Loucy (cell line): Measurements from ENCODE around the gene PNMA6F.
"Not testable (repeated sequence)": the region's sequence is repeated elsewhere in the genome, so short reads cannot be mapped to it uniquely, and the experiment has no call there.

Source experiments
- H2AFZ ChIP-seq: fragments of 200-600 bp; sonication (generic); 2 replicates; pipeline ENCODE4 v1.6.0; 2016; ENCODE audit warnings: antibody characterized with exemption, mild to moderate bottlenecking, low read length, moderate library complexity
- H3F3A ChIP-seq: fragments of 200-600 bp; 2 replicates; pipeline ENCODE4 v1.6.0; 2016; ENCODE audit warnings: antibody characterized with exemption, low read depth, mild to moderate bottlenecking
- H3K27me3 ChIP-seq: fragments of 200-600 bp; sonication (generic); 2 replicates; pipeline ENCODE4 v1.6.1; 2014; ENCODE audit warnings: low read length, mild to moderate bottlenecking; ENCODE audit not compliant: insufficient read depth, poor library complexity, severe bottlenecking
- H3K36me3 ChIP-seq: fragments of 200-600 bp; sonication (generic); 2 replicates; pipeline ENCODE4 v1.6.1; 2016; ENCODE audit warnings: low read length; ENCODE audit not compliant: insufficient read depth
- H3K4me1 ChIP-seq: fragments of 200-600 bp; sonication (generic); 2 replicates; pipeline ENCODE4 v1.5.1; 2014; ENCODE audit warnings: low read length, mild to moderate bottlenecking; ENCODE audit not compliant: insufficient read depth, poor library complexity, severe bottlenecking
- H3K4me2 ChIP-seq: fragments of 200-600 bp; sonication (generic); 2 replicates; pipeline ENCODE4 v1.6.0; 2014; ENCODE audit warnings: antibody characterized with exemption, low read length, low read depth, mild to moderate bottlenecking; ENCODE audit not compliant: poor library complexity, severe bottlenecking
- H3K4me3 ChIP-seq: fragments of 200-600 bp; sonication (generic); 2 replicates; pipeline ENCODE4 v1.5.1; 2014; ENCODE audit warnings: low read length, mild to moderate bottlenecking, mixed read lengths; ENCODE audit not compliant: poor library complexity, severe bottlenecking
- H3K79me2 ChIP-seq: fragments of 200-600 bp; sonication (generic); 2 replicates; pipeline ENCODE4 v1.6.1; 2014; ENCODE audit warnings: low read length; ENCODE audit not compliant: insufficient read depth
- H3K9ac ChIP-seq: fragments of 200-600 bp; sonication (generic); 2 replicates; pipeline ENCODE4 v1.6.0; 2014; ENCODE audit warnings: mild to moderate bottlenecking, low read depth, low read length, moderate library complexity; ENCODE audit not compliant: poor library complexity, severe bottlenecking
- H3K9me2 ChIP-seq: fragments of 200-600 bp; sonication (generic); replicated peaks from 2 replicates; pipeline ENCODE4 v1.6.1; 2016; ENCODE audit warnings: low read depth, low read length, mixed read lengths
- H3K9me3 ChIP-seq: fragments of 200-600 bp; sonication (generic); 2 replicates; pipeline ENCODE4 v1.6.1; 2014; ENCODE audit warnings: mild to moderate bottlenecking, antibody characterized with exemption, low read length, low read depth; ENCODE audit not compliant: insufficient read depth
- H4K20me1 ChIP-seq: fragments of 200-600 bp; sonication (generic); 2 replicates; pipeline ENCODE4 v1.6.0; 2014; ENCODE audit warnings: antibody characterized with exemption, low read length, mild to moderate bottlenecking; ENCODE audit not compliant: insufficient read depth, poor library complexity, severe bottlenecking

Gene PNMA6F

DNA sequence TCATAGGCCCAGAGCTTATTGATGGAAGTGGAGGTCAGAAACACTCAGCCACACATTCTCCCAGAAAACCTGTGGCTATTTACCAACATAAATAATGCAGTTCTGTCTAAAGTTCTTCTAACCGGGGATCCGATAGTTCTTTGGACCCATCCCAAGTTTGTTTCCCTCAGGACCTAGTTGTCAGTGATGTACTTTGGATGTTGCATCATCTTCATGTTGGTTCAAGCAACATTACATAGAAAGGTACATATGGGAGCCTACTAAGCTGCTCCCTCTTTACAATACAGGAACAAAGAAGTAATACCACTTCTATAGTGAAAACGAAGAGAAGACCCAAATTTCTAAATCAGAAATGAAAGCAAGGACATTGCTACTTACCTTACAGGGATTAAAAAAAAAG is 39.8 kb downstream of the PNMA6F start:
- not testable (repeated sequence) for H3K9ac ChIP-seq, H4K20me1 ChIP-seq, H3K4me1 ChIP-seq, H3K9me3 ChIP-seq, H3K9me2 ChIP-seq, H3K79me2 ChIP-seq, H3K4me2 ChIP-seq, H3K4me3 ChIP-seq, H3F3A ChIP-seq, H2AFZ ChIP-seq, H3K36me3 ChIP-seq, H3K27me3 ChIP-seq

DNA sequence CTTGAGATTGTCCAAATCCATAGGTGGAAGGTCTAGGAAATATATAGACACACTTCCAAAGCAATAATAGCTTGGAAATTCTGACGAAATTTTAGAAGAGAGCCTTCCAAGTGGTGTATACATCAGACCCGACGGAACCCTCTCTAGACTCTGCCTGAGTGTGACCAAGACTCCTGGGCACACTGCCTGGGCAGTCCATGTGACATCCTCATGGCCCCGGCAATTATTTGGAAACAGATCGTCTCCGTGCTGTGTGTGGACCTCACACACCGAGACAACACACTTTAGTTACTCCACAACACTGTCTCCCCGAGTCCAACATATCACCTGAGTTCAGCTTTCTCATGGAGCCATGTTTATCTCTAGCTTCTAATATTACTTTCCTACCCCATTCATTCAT is 42.3 kb downstream of the PNMA6F start:
- H3K36me3 ChIP-seq, H3K4me2 ChIP-seq, H3K27me3 ChIP-seq, H3K4me1 ChIP-seq, H3F3A ChIP-seq, H3K9ac ChIP-seq, H3K9me2 ChIP-seq, H4K20me1 ChIP-seq, H2AFZ ChIP-seq, H3K9me3 ChIP-seq, H3K79me2 ChIP-seq, H3K4me3 ChIP-seq: not testable (repeated sequence)

DNA sequence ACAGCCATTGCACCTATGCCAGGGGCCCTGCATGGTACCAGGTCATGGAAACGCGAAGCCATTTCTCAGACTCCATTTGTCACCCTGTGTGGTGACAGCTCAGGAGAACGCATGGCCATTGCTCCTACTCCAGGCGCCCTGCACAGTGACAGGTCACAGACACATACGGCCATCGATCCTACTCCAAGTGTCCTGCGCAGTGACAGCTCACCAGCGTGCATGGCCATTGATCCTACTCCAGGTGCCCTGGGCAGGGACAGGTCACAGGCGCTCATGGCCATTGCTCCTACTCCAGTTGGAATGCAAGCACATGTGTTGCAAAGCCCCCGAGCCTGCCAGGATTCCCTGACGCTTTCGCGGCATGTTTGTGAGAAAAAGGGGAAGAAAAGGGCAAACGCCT is 45.5 kb downstream of the PNMA6F start:
- not testable (repeated sequence) for H3K9me3 ChIP-seq, H3F3A ChIP-seq, H3K9me2 ChIP-seq

DNA sequence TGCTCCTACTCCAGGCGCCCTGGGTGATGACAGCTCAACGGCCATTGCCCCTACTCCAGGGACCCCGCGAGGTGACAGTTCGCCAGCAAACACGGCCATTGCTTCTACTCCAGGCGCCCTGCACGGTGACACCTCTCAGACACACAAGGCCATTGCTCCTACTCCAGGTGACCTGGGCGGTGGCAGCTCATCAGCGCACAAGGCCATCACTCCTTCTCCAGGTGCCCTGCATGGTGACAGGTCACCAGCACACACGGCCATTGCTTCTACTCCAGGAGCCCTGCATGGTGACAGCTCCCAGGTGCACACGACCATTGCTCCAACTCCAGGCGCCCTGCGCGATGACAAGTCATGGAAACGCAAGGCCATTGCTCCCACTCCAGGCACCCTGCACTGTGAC is 46.1 kb downstream of the PNMA6F start:
- not testable (repeated sequence) for H3K79me2 ChIP-seq, H3K9ac ChIP-seq, H3K36me3 ChIP-seq, H3F3A ChIP-seq, H3K4me3 ChIP-seq, H3K9me2 ChIP-seq, H4K20me1 ChIP-seq, H3K9me3 ChIP-seq, H3K4me1 ChIP-seq, H3K27me3 ChIP-seq, H2AFZ ChIP-seq, H3K4me2 ChIP-seq

More for the DNA sequence above, 45.5 kb downstream of the PNMA6F start:
- H3K9ac ChIP-seq, H3K79me2 ChIP-seq, H3K4me3 ChIP-seq, H2AFZ ChIP-seq, H3K36me3 ChIP-seq, H3K4me2 ChIP-seq, H3K4me1 ChIP-seq, H4K20me1 ChIP-seq, H3K27me3 ChIP-seq: not testable (repeated sequence)

DNA sequence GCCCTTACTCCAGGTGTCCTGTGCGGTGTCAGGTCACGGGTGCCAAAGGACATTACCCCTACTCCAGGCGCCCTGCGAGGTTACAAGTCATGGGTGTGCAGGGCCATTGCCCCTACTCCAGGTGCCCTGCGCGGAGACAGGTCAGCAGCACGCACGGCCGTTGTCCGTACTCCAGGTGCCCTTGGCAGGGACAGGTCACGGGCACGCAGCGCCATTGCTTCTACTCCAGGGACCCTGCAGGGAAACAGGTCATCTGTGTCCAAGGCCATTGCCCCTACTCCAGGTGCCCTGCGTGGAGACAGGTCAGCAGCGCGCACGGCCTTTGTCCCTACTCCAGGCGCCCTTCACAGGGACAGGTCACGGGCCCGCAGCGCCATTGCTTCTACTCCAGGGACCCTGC is 49.0 kb downstream of the PNMA6F start:
- not testable (repeated sequence) for H2AFZ ChIP-seq, H3F3A ChIP-seq

DNA sequence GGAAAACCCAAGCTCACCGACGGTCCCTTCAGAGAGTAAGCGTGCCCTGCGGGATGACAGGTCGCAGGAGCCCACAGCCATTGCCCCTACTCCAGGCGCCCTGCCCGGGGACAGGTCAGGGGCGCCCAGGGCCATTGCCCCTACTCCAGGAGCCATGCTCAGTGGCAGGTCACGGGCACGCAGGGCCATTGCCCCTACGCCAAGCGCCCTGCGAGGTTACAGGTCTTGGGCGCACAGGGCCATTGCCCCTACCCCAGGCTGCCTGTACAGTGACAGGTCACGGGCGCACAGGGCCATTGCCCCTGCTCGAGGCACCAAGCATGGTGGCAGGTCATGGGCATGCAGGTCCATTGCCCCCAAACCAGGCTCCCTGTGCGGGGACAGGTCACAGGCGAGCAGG is 49.5 kb downstream of the PNMA6F start:
- H3K9me3 ChIP-seq, H3K36me3 ChIP-seq, H3K4me3 ChIP-seq, H3K9ac ChIP-seq, H3K27me3 ChIP-seq, H3K79me2 ChIP-seq, H3K4me1 ChIP-seq, H3K4me2 ChIP-seq, H3F3A ChIP-seq, H3K9me2 ChIP-seq, H4K20me1 ChIP-seq, H2AFZ ChIP-seq: not testable (repeated sequence)

More for the DNA sequence above, 49.0 kb downstream of the PNMA6F start:
- H3K4me3 ChIP-seq, H3K27me3 ChIP-seq, H3K36me3 ChIP-seq, H3K79me2 ChIP-seq, H3K9ac ChIP-seq, H3K4me2 ChIP-seq, H3K4me1 ChIP-seq, H4K20me1 ChIP-seq, H3K9me3 ChIP-seq, H3K9me2 ChIP-seq: not testable (repeated sequence)
